Suppressor macrophage treated with lipopolysaccharide for 4 hours (primary cell): ENCODE data around the gene PIF1.

Experiments used
- DNase-seq: peaks from one replicate; pipeline ENCODE4 v3.0.0-alpha.2; 2020

Gene PIF1

GRCh38 chr15:64825431-64826294, at the start of gene PIF1:
TSS of gene PIF1 (minus strand) at chr15:64825647. CDS start at chr15:64824335, 1,312 bp downstream.
- peak; percentile 98 for DNase-seq

DNA sequence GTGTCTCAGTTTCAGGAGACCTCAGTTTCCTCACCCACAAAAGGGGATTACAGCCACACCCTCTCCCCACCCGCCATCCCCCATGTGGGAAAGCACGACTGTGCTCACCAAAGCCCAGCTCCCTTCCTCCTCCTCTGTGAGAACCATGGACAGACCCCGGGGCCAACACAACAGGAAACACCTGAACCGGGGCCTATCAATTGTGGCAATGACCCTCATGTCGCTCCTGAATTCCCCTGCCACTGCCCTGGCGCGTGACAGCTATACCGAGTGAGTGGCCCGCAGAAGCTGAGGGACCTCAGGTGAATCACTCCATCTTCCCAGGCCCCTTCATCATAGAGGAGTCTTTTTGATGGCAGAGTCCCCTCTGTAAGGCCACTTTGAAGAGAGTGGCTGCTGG, 44.9 kb upstream of the PIF1 start:
- DNase-seq = no peak

DNA sequence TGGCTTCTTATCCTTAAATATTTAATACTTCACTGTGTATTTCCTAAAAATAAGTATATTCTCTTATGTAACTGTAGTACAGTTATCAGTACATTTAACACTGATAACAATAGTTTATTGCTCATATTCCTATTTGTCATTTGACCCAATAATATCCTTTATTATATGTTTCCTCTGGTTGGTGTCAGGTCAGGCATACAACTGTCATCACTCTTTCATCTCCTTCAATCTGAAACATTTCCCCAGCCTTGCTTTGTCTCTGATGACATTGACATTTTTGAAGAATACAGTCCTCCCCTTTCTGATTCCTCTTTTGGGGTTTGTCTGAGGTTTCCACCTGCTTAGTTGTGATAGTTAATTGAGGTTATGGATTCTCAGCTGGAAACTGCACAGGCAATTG, 44.1 kb upstream of the PIF1 start:
- DNase-seq = no peak

GRCh38 chr15:64865998-64866520, 40.6 kb upstream of the PIF1 start:
- DNase-seq = no peak

- DNase-seq = no peak
These were observed 39.9 kb upstream of the PIF1 start for GRCh38 chr15:64865126-64865997.

DNA sequence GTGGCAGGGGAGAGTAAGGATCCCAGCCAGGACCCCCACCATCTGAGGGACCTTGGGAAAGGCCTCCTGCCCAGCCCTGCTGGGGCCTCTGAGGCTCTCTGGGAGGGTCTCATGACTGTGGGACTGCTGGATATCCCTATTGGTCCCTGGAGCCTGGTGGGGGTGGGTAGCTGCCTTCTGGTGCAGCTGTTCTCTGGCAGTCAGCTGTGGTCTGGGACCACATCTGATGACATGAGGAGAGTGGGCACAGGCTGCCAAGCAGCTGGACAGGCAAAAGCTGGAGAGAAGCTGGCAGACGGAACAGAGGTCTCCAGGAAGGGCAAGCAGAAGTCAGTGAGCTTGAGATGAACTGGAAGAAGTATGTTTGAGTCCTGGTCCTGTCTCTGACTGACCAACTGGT, 38.6 kb upstream of the PIF1 start:
- DNase-seq = no peak

GRCh38 chr15:64862408-64862807, 37.0 kb upstream of the PIF1 start:
- DNase-seq = no peak

DNA sequence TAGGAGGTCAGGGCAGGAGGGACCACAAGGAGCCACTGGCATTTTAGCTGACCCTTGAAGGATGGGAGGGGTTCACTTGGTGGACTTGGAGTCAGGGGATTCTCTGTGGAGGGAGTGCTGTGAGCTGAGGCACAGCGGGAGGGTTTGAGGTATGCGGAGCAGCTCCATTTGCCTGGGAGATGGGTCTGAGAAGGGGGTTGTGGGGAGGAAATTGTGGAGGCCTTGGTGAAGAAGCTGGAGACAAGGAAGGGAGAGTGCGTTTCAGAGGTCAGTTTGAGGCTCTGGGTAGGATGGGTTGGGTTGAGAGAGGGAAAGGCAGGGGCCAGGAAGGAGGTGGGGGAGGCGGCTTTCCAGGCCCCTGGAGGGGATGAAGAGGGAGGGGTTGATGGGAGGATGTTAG, 36.5 kb upstream of the PIF1 start:
- no peak for DNase-seq

DNA sequence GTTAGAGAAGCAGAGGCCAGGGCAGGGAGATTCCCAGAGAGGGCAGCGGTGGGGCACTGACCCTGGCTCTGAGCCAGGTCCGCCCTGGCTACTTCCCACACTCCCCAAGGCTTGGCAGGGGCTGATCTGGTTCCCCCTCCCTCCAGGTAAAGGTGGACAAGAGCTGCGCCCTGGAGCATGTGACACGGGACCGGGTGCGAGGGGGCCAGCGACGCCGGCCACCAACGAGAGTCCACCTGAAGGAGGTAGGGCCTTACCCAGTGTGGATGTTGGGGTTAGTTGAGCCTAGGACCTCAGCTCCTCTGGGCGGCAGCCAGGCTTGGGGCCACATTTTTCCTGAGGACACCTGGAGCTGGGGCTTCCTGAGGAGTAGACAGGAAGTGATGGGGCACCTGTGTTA, 35.9 kb upstream of the PIF1 start:
- DNase-seq = no peak

- DNase-seq = no peak
These were observed 33.8 kb upstream of the PIF1 start for GRCh38 chr15:64859226-64859625.

DNA sequence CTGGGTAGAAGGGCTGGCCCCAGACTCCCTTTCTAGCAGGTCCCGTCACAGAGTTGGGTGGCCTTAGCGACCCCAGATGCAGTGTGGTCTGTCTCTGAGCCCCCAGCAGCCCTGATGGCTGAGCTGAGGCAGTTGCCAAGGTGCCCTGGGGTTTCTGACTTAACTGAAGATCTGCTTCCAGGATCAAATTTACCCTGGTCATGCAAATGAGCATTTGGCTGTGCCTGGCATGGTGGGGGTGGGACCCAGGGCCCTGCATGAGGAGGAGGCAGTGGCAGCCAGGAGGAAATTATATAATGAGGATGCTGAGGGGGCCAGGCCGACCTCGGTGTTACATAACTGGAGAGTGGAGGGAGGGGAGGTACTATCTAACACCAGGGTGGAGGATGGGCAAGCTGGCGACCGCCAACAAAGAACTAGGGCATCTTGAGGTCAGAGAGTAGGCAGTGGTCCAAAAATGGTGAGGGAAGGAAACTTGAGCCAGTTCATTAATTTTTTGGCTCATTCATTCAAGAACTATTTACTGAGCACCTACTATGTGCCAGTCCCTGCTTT, 32.7 kb upstream of the PIF1 start:
- no peak for DNase-seq

- peak; percentile 56 for DNase-seq
These were observed 32.0 kb upstream of the PIF1 start for GRCh38 chr15:64857421-64857820.

GRCh38 chr15:64856429-64857145, 31.1 kb upstream of the PIF1 start:
- DNase-seq = no peak

DNA sequence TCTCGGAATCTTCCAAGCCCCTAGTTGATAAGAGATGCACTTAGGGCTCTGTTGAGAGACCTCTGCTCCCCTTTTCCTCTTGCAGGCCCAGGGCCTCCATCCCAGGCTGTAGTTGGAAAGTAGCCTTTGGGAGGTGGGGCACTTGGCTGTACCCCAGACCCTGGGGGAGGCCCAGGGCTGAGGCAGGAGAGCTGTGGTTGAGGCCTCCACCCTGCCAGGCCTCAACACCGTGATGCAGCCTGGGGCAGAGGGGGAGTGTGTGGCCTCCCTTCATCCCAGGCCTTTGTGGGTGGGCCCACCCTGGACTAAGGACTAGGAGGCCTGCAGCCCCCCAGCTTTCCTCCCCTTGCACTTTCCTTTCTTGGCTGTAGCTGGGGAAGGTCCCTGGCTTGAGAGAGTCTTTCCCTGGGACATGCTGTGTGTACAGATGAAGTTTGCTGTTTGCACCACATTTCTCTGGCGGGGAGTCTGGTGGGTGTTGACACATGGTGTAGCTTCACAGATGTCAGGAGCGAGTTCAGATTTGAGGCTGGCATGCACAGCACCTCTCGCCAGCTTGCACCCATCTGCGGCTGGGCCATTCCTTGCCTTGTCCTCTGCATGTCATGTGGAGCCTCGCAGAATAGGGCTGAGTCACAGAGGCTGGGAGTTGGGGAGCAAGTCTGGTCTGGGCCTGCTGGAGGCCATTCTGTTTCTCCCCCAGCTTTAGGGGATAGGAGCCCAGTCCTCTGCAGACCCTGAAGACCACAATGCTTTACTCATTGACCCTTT, 29.9 kb upstream of the PIF1 start:
- DNase-seq = no peak

DNA sequence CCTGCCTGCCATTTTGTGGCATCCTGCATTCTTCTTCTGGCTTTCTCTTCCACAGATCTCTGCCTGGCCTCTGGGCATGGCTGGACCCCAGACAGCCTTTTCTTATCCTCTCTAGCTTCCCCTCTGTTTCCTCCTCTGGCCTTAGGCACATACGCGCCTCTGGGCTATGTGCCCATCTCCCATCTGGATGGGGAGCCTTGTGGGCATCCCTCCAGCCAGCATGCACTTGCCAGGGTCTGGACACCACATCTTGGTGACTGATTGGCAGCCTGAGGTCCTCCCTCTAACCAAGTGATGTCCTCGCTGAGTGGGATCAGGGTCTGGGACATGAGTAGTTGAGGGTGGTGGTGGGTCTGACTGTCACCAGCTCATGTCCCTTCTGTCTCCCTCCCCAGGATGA, 29.1 kb upstream of the PIF1 start:
- DNase-seq = no peak

- DNase-seq = no peak
These were observed 28.6 kb upstream of the PIF1 start for GRCh38 chr15:64854041-64854440.

GRCh38 chr15:64851503-64851840, 26.0 kb upstream of the PIF1 start:
- peak; percentile 85 for DNase-seq

DNA sequence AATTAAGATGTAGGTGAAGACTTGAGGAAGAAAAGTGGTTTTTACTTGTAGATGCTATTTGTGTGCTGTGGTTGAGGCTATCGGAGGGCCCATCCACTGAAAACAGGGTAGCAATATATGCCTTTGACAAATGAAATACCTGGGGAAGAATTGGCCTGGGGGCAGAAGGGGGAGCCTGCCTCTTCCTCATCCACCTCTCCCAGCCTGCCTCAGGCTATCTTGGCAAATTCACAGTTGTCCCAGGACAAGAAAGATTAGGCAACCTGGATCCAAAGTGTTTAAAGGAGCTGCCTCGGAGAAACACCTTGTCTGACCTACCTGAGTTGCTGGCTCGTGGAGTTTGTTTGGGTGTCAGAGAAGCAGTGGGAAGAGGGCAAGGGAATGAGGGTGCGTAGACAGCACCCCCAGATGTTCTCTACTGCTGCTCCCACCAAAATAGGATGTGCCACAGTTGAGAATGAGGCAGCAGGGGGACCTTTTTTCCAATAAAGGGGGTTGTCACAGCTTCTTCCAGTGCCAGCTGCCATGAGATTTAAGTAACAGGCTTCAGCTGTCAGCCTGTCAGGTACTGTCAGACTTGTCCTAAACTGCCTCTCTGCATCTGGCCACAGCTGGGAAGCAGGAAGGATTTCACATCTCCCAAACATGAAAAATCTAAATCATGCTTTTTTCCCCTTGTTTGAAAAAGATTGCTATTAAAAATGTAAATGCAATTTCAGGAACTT, 25.5 kb upstream of the PIF1 start:
- no peak for DNase-seq

DNA sequence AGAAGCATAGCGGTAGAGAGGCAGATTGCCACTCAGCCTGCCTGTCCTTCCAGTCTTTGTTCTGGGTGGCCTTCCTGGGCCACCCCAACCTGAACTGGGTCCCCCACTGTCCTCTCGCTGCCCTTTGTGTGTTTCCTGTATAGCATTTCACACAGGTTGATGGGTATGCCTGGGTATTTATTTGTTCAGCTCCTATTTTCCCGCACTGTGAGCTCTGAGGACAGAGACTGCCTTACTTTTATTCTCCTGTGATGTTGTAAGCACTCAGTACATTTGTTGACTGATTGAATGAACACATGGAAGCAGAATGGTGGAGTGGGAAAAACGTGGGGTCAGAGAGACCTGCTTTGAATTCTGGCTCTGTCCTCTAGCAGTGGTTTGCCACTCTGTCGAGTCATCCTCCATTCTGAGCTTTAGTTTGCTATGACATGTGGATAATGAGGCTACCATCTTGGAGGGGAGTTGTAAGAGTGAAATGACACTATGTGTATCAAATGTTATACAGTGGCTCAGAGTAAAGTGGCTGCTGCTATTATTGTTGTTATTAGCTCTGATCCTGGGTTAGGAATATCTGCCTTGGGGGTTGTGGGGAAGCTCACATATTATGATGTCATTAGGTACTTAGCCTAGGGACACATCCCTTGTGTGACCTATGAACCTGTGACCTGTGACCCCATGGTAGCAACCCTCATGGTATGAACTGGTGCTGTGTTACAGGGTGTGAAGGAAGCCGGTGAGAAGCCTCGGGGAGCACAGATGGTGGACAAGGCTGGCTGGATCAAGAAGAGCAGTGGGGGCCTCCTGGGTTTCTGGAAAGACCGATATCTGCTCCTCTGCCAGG, 22.6 kb upstream of the PIF1 start:
- DNase-seq = no peak

GRCh38 chr15:64847448-64847847, 22.0 kb upstream of the PIF1 start:
- no peak for DNase-seq
